ENCODE results near the gene SMCHD1. TPM values are rescaled to one million over a fixed set of nuclear protein-coding genes. Genes with fewer than 3 reads are reported as not detected.

The SMCHD1 gene
- total and polyA plus RNA-seq, 7 donors: 6.2 to 23.0 (median 20.3) TPM

DNA sequence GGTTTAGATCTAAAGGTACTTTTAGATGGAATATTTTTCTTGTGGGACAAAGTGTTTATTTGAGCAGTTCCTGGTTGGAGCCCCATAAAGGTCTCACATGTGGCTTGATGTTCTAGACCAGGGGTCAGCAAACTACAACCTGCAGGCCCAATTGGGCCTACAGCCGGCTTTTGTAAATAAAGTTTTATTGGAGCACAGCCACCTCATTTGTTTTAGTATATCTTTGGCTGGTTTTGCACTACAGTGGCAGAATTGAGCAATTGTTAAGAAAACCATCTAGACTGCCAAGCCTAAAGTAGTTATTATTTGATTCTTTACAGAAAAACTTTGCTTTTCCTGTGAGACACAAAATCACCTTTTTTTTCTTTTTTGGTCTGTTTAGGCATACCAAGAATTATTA lies 42.5 kb upstream of the SMCHD1 start:
- ATAC-seq: no peak
- Histone ChIP-seq H3K27ac (no peak overlapping the region), H3K4me1 (no peaks in the 10 kb centered on the region), H3K4me3 (no peak overlapping the region), H3K27me3 (ENCODE audit: insufficient read depth in 3 of 3, low read length in 2 of 3) (no peaks in the 10 kb centered on the region), H3K9me3 (no peaks in the 10 kb centered on the region), H3K36me3 (ENCODE audit: insufficient read depth in 1 of 2, low read depth in 1 of 2) (no peaks in the 10 kb centered on the region)
- no peak for DNase-seq
- intact Hi-C loops (cut with DNase I): no loop called here
- 84 to 87% (median 85%) methylated on average over 1 of the region's 1 CpG for WGBS, 3 donors
- TF ChIP-seq, protein P1, sequence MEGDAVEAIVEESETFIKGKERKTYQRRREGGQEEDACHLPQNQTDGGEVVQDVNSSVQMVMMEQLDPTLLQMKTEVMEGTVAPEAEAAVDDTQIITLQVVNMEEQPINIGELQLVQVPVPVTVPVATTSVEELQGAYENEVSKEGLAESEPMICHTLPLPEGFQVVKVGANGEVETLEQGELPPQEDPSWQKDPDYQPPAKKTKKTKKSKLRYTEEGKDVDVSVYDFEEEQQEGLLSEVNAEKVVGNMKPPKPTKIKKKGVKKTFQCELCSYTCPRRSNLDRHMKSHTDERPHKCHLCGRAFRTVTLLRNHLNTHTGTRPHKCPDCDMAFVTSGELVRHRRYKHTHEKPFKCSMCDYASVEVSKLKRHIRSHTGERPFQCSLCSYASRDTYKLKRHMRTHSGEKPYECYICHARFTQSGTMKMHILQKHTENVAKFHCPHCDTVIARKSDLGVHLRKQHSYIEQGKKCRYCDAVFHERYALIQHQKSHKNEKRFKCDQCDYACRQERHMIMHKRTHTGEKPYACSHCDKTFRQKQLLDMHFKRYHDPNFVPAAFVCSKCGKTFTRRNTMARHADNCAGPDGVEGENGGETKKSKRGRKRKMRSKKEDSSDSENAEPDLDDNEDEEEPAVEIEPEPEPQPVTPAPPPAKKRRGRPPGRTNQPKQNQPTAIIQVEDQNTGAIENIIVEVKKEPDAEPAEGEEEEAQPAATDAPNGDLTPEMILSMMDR (IDR thresholded peaks at IDR 0.05): no peak

DNA sequence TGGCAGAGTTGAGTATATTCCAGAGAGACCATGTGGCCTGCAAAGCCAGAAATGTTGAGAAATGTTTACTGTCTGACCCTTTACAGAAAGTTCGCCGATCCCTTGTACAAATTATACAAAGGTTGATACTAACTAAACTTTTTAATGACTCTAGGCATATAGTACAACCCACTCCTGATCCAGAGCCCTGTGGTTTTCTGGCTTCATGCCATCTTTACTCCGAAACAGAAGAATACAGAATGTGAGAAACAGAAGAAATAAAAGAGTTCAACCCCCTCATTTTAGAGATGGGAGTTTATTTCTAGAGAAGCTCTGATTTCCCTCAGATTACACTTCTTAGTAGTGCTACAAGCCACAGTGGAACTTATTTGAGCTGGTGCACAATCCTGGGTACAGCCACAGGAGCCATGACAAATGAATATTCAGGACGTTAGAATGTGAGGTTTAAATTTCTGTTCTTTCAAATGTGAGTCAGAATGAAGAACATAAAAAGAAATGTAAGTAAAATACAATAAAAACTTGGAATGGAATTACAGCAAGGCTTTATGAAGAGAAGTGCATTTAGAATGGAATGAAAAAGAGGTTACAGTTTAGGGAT lies 38.0 kb upstream of the SMCHD1 start:
- Histone ChIP-seq H3K9me3 (no peaks in the 10 kb centered on the region), H3K4me3 (no peak overlapping the region), H3K4me1 (no peaks in the 10 kb centered on the region), H3K36me3 (ENCODE audit: insufficient read depth in 1 of 2, low read depth in 1 of 2) (no peaks in the 10 kb centered on the region), H3K27me3 (ENCODE audit: insufficient read depth in 3 of 3, low read length in 2 of 3) (no peaks in the 10 kb centered on the region), H3K27ac (no peak overlapping the region)
- no peak for ATAC-seq
- TF ChIP-seq, protein P1 (IDR thresholded peaks at IDR 0.05): no peak
- WGBS, 3 donors: 72 to 91% (median 73%) methylated on average over 4 of the region's 4 CpGs
- no peak for DNase-seq
- intact Hi-C loops (cut with DNase I): no loop called here

DNA sequence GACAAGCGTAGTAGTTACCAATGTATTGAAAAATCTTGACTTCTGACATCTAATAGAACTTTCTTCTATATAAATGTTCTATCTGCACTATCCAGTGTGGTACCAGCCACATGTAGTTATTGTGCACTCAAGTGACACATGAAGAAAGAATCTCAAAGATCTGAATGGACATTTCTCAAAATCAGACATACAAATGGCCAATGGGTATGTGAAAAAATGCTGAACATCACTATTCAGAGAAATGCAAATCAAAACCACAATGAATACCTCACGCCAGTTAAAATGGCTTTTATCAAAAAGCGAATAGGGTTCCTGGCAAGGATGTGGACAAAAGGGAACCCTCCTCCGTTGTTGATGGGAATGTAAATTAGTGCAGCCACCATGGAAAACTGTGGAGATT lies 37.5 kb upstream of the SMCHD1 start:
- intact Hi-C loops (cut with DNase I): no loop called here
- TF ChIP-seq, protein P1 (IDR thresholded peaks at IDR 0.05): no peak

DNA sequence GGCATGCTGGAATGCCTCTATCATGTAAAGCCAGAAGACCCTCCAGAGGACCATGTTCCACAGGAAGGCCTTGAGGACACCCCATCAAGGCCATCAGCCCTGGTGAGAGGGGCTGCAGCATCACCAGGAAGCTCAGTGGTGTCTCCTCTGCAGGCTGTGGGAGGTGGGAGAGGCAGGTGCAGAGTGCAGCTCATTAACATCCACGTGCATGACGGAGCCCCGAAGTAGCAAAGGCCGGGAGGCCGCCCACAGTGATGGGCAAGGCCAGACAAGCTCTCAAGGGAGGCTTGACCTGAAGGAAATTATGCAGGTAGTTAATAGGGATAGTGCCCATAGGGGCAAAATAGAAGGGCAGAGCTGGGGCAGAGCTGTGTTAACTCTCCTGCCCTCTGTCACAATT lies 30.3 kb upstream of the SMCHD1 start:
- ATAC-seq (no peak), DNase-seq (no peak)
- H3K9me3 ChIP-seq: no peaks in the 10 kb centered on the region
- 61 to 72% (median 69%) methylated on average over 5 of the region's 5 CpGs for WGBS, 3 donors
- intact Hi-C loops (cut with DNase I): no loop called here
- no peak overlapping the region for H3K4me3 ChIP-seq
- H3K36me3 ChIP-seq (ENCODE audit: insufficient read depth in 1 of 2, low read depth in 1 of 2): no peaks in the 10 kb centered on the region
- TF ChIP-seq, protein P1 (IDR thresholded peaks at IDR 0.05): no peak
- H3K27ac ChIP-seq: no peak overlapping the region
- no peaks in the 10 kb centered on the region for H3K4me1 ChIP-seq
- no peaks in the 10 kb centered on the region for H3K27me3 ChIP-seq (ENCODE audit: insufficient read depth in 3 of 3, low read length in 2 of 3)

More for the DNA sequence above, 37.5 kb upstream of the SMCHD1 start:
- H3K4me3 ChIP-seq: no peak overlapping the region
- H3K27ac ChIP-seq: no peak overlapping the region
- no peaks in the 10 kb centered on the region for H3K9me3 ChIP-seq
- 92 to 97% (median 94%) methylated on average over 4 of the region's 4 CpGs for WGBS, 3 donors
- no peaks in the 10 kb centered on the region for H3K4me1 ChIP-seq
- DNase-seq (no peak), ATAC-seq (no peak)
- H3K36me3 ChIP-seq (ENCODE audit: insufficient read depth in 1 of 2, low read depth in 1 of 2): no peaks in the 10 kb centered on the region
- no peaks in the 10 kb centered on the region for H3K27me3 ChIP-seq (ENCODE audit: insufficient read depth in 3 of 3, low read length in 2 of 3)

DNA sequence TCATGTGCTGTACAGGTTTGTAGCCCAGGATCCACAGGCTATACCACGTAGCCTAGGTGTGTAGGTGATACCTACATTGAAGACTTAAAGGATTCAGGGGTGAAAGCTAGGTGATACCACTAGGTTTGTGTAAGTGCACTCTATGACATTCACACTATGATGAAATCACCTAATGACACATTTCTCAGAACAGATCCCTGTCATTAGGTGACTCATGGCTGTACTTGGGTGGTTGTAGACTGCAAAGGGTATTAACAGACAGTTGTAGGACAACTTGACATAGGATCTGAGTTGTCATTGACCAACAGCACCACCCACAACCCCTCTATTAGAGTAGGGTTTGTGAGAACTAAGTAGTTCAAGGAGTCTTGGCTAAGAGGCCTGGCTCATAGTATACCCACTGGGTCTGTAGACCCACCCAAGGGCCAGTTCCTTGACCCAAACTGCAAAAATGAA lies 27.7 kb upstream of the SMCHD1 start:
- ATAC-seq (peak in 3 of 4 donors; percentile 33 to 42 (median 40)), DNase-seq (no peak)
- Histone ChIP-seq H3K27ac (no peak overlapping the region), H3K27me3 (ENCODE audit: insufficient read depth in 3 of 3, low read length in 2 of 3) (no peaks in the 10 kb centered on the region), H3K36me3 (ENCODE audit: insufficient read depth in 1 of 2, low read depth in 1 of 2) (no peaks in the 10 kb centered on the region), H3K4me1 (no peaks in the 10 kb centered on the region), H3K9me3 (no peaks in the 10 kb centered on the region), H3K4me3 (no peak overlapping the region)
- TF ChIP-seq, protein P1 (IDR thresholded peaks at IDR 0.05): no peak
- WGBS, 3 donors: 87 to 97% (median 93%) methylated on average over 1 of the region's 1 CpG
- intact Hi-C loops (cut with DNase I): no loop called here

Data from psoas muscle (tissue), 8 donors.